Mesenchymal stem cell (in vitro differentiated cells and primary cell): ENCODE measurements around the gene NFKBIB.
A peak's percentile ranks its signal among the peaks of the same experiment; 100 is the strongest.

Experiments
- DNase-seq: peaks from one replicate; pipeline ENCODE4 v3.0.0-alpha.2; 2013
- H2AFZ ChIP-seq: one replicate; pipeline ENCODE4 v1.6.1; 2013; ENCODE audit warnings: low read depth, mild to moderate bottlenecking, control low read depth, inconsistent platforms, low read length, moderate library complexity
- H2AK5ac ChIP-seq: 2 replicates; pipeline ENCODE4 v1.6.1; 2013; ENCODE audit warnings: low read length, moderate library complexity, mild to moderate bottlenecking, inconsistent platforms; ENCODE audit not compliant: severe bottlenecking
- H2BK120ac ChIP-seq: one replicate; pipeline ENCODE4 v1.6.1; 2013; ENCODE audit warnings: low read depth, mild to moderate bottlenecking, inconsistent platforms, low read length, moderate library complexity
- H2BK12ac ChIP-seq, 2 experiments: one replicate each; pipeline ENCODE4 v1.6.1; 2013; ENCODE audit warnings: inconsistent platforms in 2 of 2, low read length in 2 of 2, mild to moderate bottlenecking in 2 of 2, moderate library complexity in 2 of 2, control low read depth in 1 of 2
- H2BK15ac ChIP-seq: one replicate; pipeline ENCODE4 v1.6.1; 2013; ENCODE audit warnings: mild to moderate bottlenecking, low read depth, inconsistent platforms; ENCODE audit not compliant: poor library complexity, severe bottlenecking
- H2BK5ac ChIP-seq: 2 replicates; pipeline ENCODE4 v1.6.1; 2013; ENCODE audit warnings: low read depth, mild to moderate bottlenecking, low read length, control low read depth, inconsistent platforms; ENCODE audit not compliant: poor library complexity, severe bottlenecking
- H3K14ac ChIP-seq, 2 experiments: one replicate each; pipeline ENCODE4 v1.6.1; 2013; ENCODE audit warnings: inconsistent platforms in 2 of 2, low read length in 2 of 2, control low read depth in 1 of 2, mild to moderate bottlenecking in 1 of 2, moderate library complexity in 1 of 2
- H3K18ac ChIP-seq, 2 experiments: one replicate each; pipeline ENCODE4 v1.6.1; 2013; ENCODE audit warnings: inconsistent platforms in 2 of 2, low read length in 2 of 2, control low read depth in 1 of 2, low read depth in 1 of 2, mild to moderate bottlenecking in 1 of 2
- H3K23ac ChIP-seq, 2 experiments: one replicate each; pipeline ENCODE4 v1.6.1; 2013; ENCODE audit warnings: inconsistent platforms in 2 of 2, low read length in 2 of 2, mild to moderate bottlenecking in 2 of 2, moderate library complexity in 2 of 2, control low read depth in 1 of 2
- H3K27ac ChIP-seq: 2 replicates; pipeline ENCODE4 v1.5.1; 2013; ENCODE audit warnings: mild to moderate bottlenecking, moderate library complexity, low read length, control low read depth, inconsistent platforms; ENCODE audit not compliant: poor library complexity, severe bottlenecking
- H3K27me3 ChIP-seq, 2 experiments: 2 replicates each; pipeline versions ENCODE4 v1.6.1 to v1.7.0; 2013; ENCODE audit warnings: low read length in 2 of 2, mild to moderate bottlenecking in 2 of 2, moderate library complexity in 2 of 2, control low read depth in 1 of 2, inconsistent platforms in 1 of 2; ENCODE audit not compliant: control insufficient read depth in 1 of 2, insufficient read depth in 1 of 2
- H3K36me3 ChIP-seq, 2 experiments: 2 replicates each; pipeline versions ENCODE4 v1.6.1 to v1.7.0; 2013; ENCODE audit warnings: low read length in 2 of 2, control low read depth in 1 of 2, inconsistent platforms in 1 of 2, low read depth in 1 of 2, mild to moderate bottlenecking in 1 of 2; ENCODE audit not compliant: insufficient read depth in 2 of 2, control insufficient read depth in 1 of 2
- H3K4ac ChIP-seq, 2 experiments: one replicate each; pipeline ENCODE4 v1.6.1; 2013; ENCODE audit warnings: inconsistent platforms in 2 of 2, low read length in 2 of 2, mild to moderate bottlenecking in 2 of 2, moderate library complexity in 2 of 2, control low read depth in 1 of 2, low read depth in 1 of 2
- H3K4me1 ChIP-seq: 2 replicates; pipeline ENCODE4 v1.6.1; 2013; ENCODE audit warnings: low read depth, low read length, control low read depth; ENCODE audit not compliant: control insufficient read depth, insufficient read depth
- H3K4me2 ChIP-seq: 2 replicates; pipeline ENCODE4 v1.6.1; 2013; ENCODE audit warnings: low read length, mild to moderate bottlenecking, inconsistent platforms; ENCODE audit not compliant: poor library complexity, severe bottlenecking
- H3K4me3 ChIP-seq, 2 experiments: 2 replicates each; pipeline versions ENCODE4 v1.5.1 to v1.7.0; 2013; ENCODE audit warnings: low read length in 2 of 2, mild to moderate bottlenecking in 2 of 2, control low read depth in 1 of 2, low read depth in 1 of 2; ENCODE audit not compliant: insufficient read depth in 1 of 2
- H3K79me1 ChIP-seq: replicated peaks from 2 replicates; pipeline ENCODE4 v1.6.1; 2013; ENCODE audit warnings: mild to moderate bottlenecking, control low read depth, low read length, inconsistent platforms; ENCODE audit not compliant: poor library complexity, severe bottlenecking
- H3K9ac ChIP-seq: 2 replicates; pipeline ENCODE4 v1.7.0; 2013; ENCODE audit warnings: mild to moderate bottlenecking, low read length, moderate library complexity
- H3K9me3 ChIP-seq: 2 replicates; pipeline ENCODE4 v1.7.0; 2013; ENCODE audit warnings: mild to moderate bottlenecking, low read length; ENCODE audit not compliant: control insufficient read depth
- H4K8ac ChIP-seq: one replicate; pipeline ENCODE4 v1.6.1; 2013; ENCODE audit warnings: inconsistent platforms, mild to moderate bottlenecking, low read length, moderate library complexity
- H4K91ac ChIP-seq: one replicate; pipeline ENCODE4 v1.6.1; 2013; ENCODE audit warnings: mild to moderate bottlenecking, low read length, inconsistent platforms
- WGBS: methylation state at CpG from one replicate; pipeline ENCODE4 v1.1.7; 2013; ENCODE audit warnings: mixed read lengths; 5-methylcytosine and 5-hydroxymethylcytosine counted together

The NFKBIB gene

GRCh38 chr19:38900202-38900629 lies 447 bp downstream of the NFKBIB start:
- DNase-seq = no peak
- Histone ChIP-seq H3K27ac (peak overlapping the region; percentile 37), H3K36me3 (peaks cover 12 to 17% of the 10 kb centered on the region in 2 experiments), H3K4me2 (peak overlapping the region; percentile 78), H3K27me3 (no peaks in the 10 kb centered on the region), H3K79me1 (peaks cover 44% of the 10 kb centered on the region), H3K9ac (peak overlapping the region; percentile 93), H3K4me1 (peaks cover 13% of the 10 kb centered on the region), H2BK120ac (peak overlapping the region; percentile 84), H2BK5ac (no peak overlapping the region), H4K91ac (peak overlapping the region; percentile 87), H3K23ac (no peak overlapping the region), H3K4ac (no peak overlapping the region), H4K8ac (peak overlapping the region; percentile 89), H2BK12ac (no peak overlapping the region), H3K14ac (no peak overlapping the region), H2AK5ac (no peak overlapping the region), H3K4me3 (peak overlapping the region; percentile 92 to 96), H2AFZ (peak overlapping the region; percentile 91), H2BK15ac (no peak overlapping the region), H3K18ac (peak overlapping the region; percentile 67 to 76), H3K9me3 (no peaks in the 10 kb centered on the region)
- WGBS = 5% methylated on average over 8 of the region's 8 CpGs

DNA sequence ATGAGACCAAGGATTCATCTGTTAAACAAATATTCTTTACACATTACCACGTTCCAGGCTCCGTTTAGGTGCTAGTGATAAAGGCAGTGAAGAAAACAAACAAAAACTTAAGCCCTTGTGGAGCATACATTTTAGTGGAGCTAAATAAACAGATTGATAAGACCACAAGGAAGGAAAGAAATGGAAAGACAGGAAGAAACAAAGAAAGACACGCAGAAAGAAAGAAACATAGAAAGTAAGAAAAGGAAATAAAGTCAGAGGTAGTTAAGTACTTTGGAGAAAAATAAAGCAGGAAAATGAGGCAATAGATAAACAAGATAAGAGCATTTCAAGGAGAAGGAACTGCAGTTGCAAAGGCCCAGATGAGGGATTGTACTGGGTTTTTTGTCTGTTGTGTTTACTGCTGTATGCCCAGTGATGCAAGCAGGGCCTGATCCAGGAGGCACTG lies 998 bp downstream of the NFKBIB start:
- peaks cover 13% of the 10 kb centered on the region for H3K4me1 ChIP-seq
- H2BK120ac ChIP-seq = no peak overlapping the region
- no peak overlapping the region for H2AK5ac ChIP-seq
- H3K4me3 ChIP-seq = peak overlapping the region in 1 of 2 experiments; percentile 96
- no peak overlapping the region for H2BK15ac ChIP-seq
- H3K4ac ChIP-seq = no peak overlapping the region
- H3K23ac ChIP-seq = no peak overlapping the region
- no peak overlapping the region for H4K8ac ChIP-seq
- no peak overlapping the region for H3K14ac ChIP-seq
- H2BK5ac ChIP-seq = no peak overlapping the region
- peak; percentile 63 for DNase-seq
- peaks cover 17 to 22% of the 10 kb centered on the region in 2 experiments for H3K36me3 ChIP-seq
- H2BK12ac ChIP-seq = no peak overlapping the region
- peaks cover 45% of the 10 kb centered on the region for H3K79me1 ChIP-seq
- peak overlapping the region; percentile 93 for H3K9ac ChIP-seq
- no peak overlapping the region for H2AFZ ChIP-seq
- 11% methylated on average over 3 of the region's 3 CpGs for WGBS
- no peak overlapping the region for H4K91ac ChIP-seq
- H3K4me2 ChIP-seq = peak overlapping the region; percentile 45
- no peaks in the 10 kb centered on the region for H3K27me3 ChIP-seq
- no peak overlapping the region for H3K18ac ChIP-seq
- no peak overlapping the region for H3K27ac ChIP-seq
- H3K9me3 ChIP-seq = no peaks in the 10 kb centered on the region

- Histone ChIP-seq H4K8ac (no peak overlapping the region), H3K4ac (no peak overlapping the region), H2BK12ac (no peak overlapping the region), H3K27me3 (no peaks in the 10 kb centered on the region), H3K9ac (no peak overlapping the region), H4K91ac (no peak overlapping the region), H3K4me3 (no peak overlapping the region), H3K9me3 (no peaks in the 10 kb centered on the region), H2BK120ac (no peak overlapping the region), H3K79me1 (peaks cover 42% of the 10 kb centered on the region), H2BK15ac (no peak overlapping the region), H2AFZ (no peak overlapping the region), H2BK5ac (no peak overlapping the region), H3K14ac (no peak overlapping the region), H3K27ac (no peak overlapping the region), H3K36me3 (peaks cover 20 to 23% of the 10 kb centered on the region in 2 experiments), H3K4me2 (no peak overlapping the region), H3K23ac (no peak overlapping the region), H3K4me1 (peaks cover 13% of the 10 kb centered on the region), H2AK5ac (no peak overlapping the region), H3K18ac (no peak overlapping the region)
- 95% methylated on average over 1 of the region's 1 CpG for WGBS
- DNase-seq = no peak
Observed at GRCh38 chr19:38901683-38902082, 1.9 kb downstream of the NFKBIB start.

DNA sequence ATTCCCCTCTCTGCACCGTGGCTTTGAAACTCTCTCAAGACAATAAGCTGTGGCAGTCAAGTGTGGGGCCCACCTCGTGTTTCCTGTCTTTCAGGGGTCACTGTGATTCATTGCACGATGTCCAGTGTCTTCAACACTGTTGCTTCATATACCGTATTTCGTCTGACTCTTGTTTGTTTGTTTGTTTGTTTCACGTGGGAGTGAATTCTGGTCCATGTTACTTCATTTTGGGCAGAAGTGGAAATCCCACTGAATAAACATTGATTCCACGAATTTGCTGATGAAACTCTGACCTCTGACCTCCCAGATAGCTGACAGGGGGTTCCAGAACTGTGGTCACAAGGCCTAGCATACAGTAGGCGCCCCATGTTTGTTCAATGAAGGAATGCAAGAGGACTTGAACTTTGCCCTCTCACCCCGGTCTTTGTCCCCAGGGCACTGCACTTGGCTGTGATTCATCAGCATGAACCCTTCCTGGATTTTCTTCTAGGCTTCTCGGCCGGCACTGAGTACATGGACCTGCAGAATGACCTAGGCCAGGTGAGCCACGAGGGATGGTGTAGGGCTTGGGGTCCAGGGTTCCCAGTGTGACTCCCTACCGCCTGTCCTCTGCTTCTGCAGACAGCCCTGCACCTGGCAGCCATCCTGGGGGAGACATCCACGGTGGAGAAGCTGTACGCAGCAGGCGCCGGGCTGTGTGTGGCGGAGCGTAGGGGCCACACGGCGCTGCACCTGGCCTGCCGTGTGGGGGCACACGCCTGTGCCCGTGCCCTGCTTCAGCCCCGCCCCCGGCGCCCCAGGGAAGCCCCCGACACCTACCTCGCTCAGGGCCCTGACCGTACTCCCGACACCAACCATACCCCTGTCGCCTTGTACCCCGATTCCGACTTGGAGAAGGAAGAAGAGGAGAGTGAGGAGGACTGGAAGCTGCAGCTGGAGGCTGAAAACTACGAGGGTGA lies 5.1 kb downstream of the NFKBIB start:
- no peak overlapping the region for H3K23ac ChIP-seq
- H3K18ac ChIP-seq = no peak overlapping the region
- H3K4ac ChIP-seq = no peak overlapping the region
- H3K4me1 ChIP-seq = no peaks in the 10 kb centered on the region
- peak overlapping the region; percentile 22 for H4K8ac ChIP-seq
- peaks cover 24% of the 10 kb centered on the region for H3K79me1 ChIP-seq
- H3K9me3 ChIP-seq = no peaks in the 10 kb centered on the region
- H3K4me2 ChIP-seq = no peak overlapping the region
- no peak overlapping the region for H3K9ac ChIP-seq
- no peak overlapping the region for H2AK5ac ChIP-seq
- no peak overlapping the region for H2BK15ac ChIP-seq
- no peak overlapping the region for H2BK12ac ChIP-seq
- H2AFZ ChIP-seq = no peak overlapping the region
- no peaks in the 10 kb centered on the region for H3K27me3 ChIP-seq
- no peak overlapping the region for H4K91ac ChIP-seq
- peak; percentile 22 for DNase-seq
- no peak overlapping the region for H2BK120ac ChIP-seq
- H3K4me3 ChIP-seq = no peak overlapping the region
- H2BK5ac ChIP-seq = no peak overlapping the region
- H3K14ac ChIP-seq = no peak overlapping the region
- peaks cover 36 to 45% of the 10 kb centered on the region in 2 experiments for H3K36me3 ChIP-seq
- no peak overlapping the region for H3K27ac ChIP-seq
- WGBS = 94% methylated on average over 34 of the region's 35 CpGs
